Gastroesophageal sphincter (tissue), 3 donors: ENCODE measurements around the gene CNTNAP2.

ENCODE experiments used
- CTCF ChIP-seq, 4 experiments: fragments of 200-600 bp in 2 of 4; fragments of 450-650 bp in 2 of 4; sonication (generic) in 1 of 4; IDR thresholded peaks; one replicate each; pipeline ENCODE4 v1.5.1; 2017 to 2019; ENCODE audit warnings: antibody characterized with exemption in 4 of 4, mild to moderate bottlenecking in 2 of 4, moderate library complexity in 2 of 4
- EP300 ChIP-seq: sonication (generic); formaldehyde crosslinking; IDR thresholded peaks from one replicate; pipeline ENCODE4 v1.6.1; 2017; ENCODE audit warnings: antibody characterized with exemption, mild to moderate bottlenecking

DNA sequence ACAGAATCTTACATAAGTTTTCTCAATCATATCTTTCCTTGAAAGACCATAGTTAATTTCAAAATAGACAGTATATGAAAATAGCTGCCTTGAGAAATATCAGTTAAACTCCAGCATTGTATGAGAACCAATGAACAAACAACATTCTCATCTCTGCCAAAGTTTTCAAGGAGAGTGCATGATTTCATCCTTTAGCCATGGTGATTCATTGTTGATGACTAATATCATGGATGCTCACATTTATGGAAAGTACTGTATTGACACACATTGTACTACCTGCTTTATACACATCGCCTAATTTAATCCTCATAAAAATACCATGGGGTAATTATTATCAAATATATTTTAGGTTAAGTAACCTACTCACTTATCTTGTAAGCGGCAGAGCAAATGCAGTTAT, 250.3 kb downstream of the CNTNAP2 start:
- TF ChIP-seq CTCF (IDR thresholded peaks at IDR 0.05) (no peak), EP300 (no peak)
